Neural crest cell (in vitro differentiated cells): ENCODE results near the gene IFI16. TPM values are rescaled to one million over a fixed set of nuclear protein-coding genes. Genes with fewer than 3 reads are reported as not detected.

ENCODE experiments used
- DNase-seq: peaks from one replicate; pipeline ENCODE4 v3.0.0; 2021; ENCODE audit warnings: low read depth, mixed read lengths, low spot score
- H3K27ac Mint-ChIP-seq: one replicate; pipeline ENCODE4 v1.8.0; 2021; ENCODE audit warnings: mild to moderate bottlenecking, mixed read lengths; ENCODE audit not compliant: unreplicated experiment
- H3K27me3 Mint-ChIP-seq: 2 replicates; pipeline ENCODE4 v1.8.0; 2021; ENCODE audit warnings: low read depth, mild to moderate bottlenecking, mixed read lengths
- H3K36me3 Mint-ChIP-seq: 2 replicates; pipeline ENCODE4 v1.8.0; 2021; ENCODE audit warnings: low read depth, mild to moderate bottlenecking, mixed read lengths
- H3K4me1 Mint-ChIP-seq: 2 replicates; pipeline ENCODE4 v1.8.0; 2021; ENCODE audit warnings: mixed read lengths
- H3K4me3 Mint-ChIP-seq: one replicate; pipeline ENCODE4 v1.8.0; 2021; ENCODE audit warnings: mild to moderate bottlenecking, mixed read lengths
- H3K9me3 Mint-ChIP-seq: 2 replicates; pipeline ENCODE4 v1.8.0; 2021; ENCODE audit warnings: mixed read lengths
- CTCF ChIP-seq: fragments of 200-600 bp; sonication (generic); conservative IDR thresholded peaks from 2 replicates; pipeline ENCODE4 v1.5.0; 2021; ENCODE audit warnings: antibody characterized with exemption, mild to moderate bottlenecking
- total RNA-seq: library from RNA; stranded (reverse); gene quantifications from 2 replicates; pipeline ENCODE4 v1.2.1, GENCODE V29; 2021

IFI16 gene
- total RNA-seq, 1 donor from 2014 or later: 4.9 TPM

- no peak overlapping the region for H3K4me3 Mint-ChIP-seq
- TF ChIP-seq CTCF: no peak
- H3K27me3 Mint-ChIP-seq: no peaks in the 10 kb centered on the region
- H3K4me1 Mint-ChIP-seq: no peaks in the 10 kb centered on the region
- peaks cover 2% of the 10 kb centered on the region for H3K9me3 Mint-ChIP-seq
- no peak overlapping the region for H3K27ac Mint-ChIP-seq
- no peaks in the 10 kb centered on the region for H3K36me3 Mint-ChIP-seq
- no peak for DNase-seq
Observed at GRCh38 chr1:159084152-159084551, 74.4 kb downstream of the IFI16 start.

DNA sequence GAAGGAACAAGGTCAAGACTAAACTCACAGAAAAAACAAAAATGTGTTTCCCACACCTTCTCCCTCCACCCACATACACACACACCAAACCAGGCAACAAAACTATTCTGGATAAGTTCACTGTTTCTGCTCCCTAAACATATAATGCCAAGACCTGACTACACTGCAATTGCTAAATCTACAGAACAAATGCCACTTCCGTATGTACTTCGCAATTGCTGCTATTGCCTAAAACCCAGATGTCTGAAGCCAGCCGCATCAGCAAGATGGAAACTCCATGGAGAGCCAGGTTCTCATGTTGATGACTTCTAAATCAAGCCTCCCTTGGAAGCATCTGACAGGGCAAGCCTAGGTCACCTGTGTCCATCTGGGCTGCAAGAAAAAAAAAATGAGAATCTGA lies 75.2 kb downstream of the IFI16 start:
- Mint-ChIP-seq H3K27ac (no peak overlapping the region), H3K36me3 (no peaks in the 10 kb centered on the region), H3K4me3 (no peak overlapping the region), H3K4me1 (no peaks in the 10 kb centered on the region), H3K27me3 (no peaks in the 10 kb centered on the region), H3K9me3 (peaks cover 3% of the 10 kb centered on the region)
- no peak for TF ChIP-seq CTCF
- DNase-seq: no peak

DNA sequence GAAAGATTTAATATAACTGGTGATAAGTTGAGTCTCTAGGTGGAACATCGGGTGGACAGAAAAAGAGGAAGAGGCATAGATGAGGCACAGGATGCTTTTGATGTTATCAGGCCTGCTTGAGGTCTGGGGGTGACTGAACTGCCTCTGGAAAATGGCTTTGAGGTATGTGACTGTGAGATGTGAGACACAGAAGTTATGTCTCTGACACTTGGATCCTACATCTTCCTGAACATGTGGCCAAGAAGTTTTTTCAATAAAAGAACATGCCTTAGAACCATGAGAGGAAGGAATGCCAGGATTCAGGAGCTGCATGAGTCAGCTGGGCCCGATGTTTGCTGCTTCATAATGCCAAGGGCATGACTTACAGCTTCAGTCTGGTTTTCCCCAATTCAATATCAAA lies 78.3 kb downstream of the IFI16 start:
- no peak for DNase-seq
- H3K36me3 Mint-ChIP-seq: no peaks in the 10 kb centered on the region
- H3K9me3 Mint-ChIP-seq: peaks cover 3% of the 10 kb centered on the region
- no peaks in the 10 kb centered on the region for H3K4me1 Mint-ChIP-seq
- H3K4me3 Mint-ChIP-seq: no peak overlapping the region
- no peak for TF ChIP-seq CTCF
- no peaks in the 10 kb centered on the region for H3K27me3 Mint-ChIP-seq
- H3K27ac Mint-ChIP-seq: no peak overlapping the region

GRCh38 chr1:159088546-159089183 lies 79.0 kb downstream of the IFI16 start:
- peaks cover 3% of the 10 kb centered on the region for H3K9me3 Mint-ChIP-seq
- H3K27ac Mint-ChIP-seq: no peak overlapping the region
- no peaks in the 10 kb centered on the region for H3K36me3 Mint-ChIP-seq
- no peak for TF ChIP-seq CTCF
- H3K27me3 Mint-ChIP-seq: no peaks in the 10 kb centered on the region
- no peaks in the 10 kb centered on the region for H3K4me1 Mint-ChIP-seq
- DNase-seq: no peak
- no peak overlapping the region for H3K4me3 Mint-ChIP-seq

DNA sequence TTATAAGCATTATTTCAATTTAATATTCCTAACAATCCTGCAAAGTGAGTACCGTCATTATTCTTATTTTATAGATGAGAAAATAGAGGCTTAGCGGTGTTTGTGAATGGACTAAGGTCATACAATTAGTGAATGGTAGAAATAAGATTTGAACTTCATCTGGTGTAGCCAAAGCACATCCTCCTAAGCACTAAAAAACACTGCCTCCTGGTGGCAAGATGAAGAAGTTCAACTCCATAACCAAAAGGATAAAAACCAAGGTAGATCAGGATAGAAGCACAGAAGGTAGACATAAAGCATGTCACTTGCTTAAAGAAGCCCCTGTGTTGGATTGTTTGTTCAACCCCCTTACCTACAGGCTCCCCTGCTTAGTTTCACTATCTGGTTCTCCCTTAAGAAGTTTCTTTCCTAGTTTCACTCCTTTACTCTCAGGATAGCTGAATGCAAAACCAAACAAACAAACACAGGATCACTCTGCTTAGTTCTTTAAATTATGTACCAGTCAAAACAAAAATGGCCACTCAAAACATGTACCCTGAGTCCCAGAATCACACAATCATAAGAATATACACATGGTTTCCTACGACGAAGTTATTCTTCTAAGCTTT lies 79.6 kb downstream of the IFI16 start:
- DNase-seq: no peak
- no peaks in the 10 kb centered on the region for H3K4me1 Mint-ChIP-seq
- H3K36me3 Mint-ChIP-seq: no peaks in the 10 kb centered on the region
- no peak overlapping the region for H3K4me3 Mint-ChIP-seq
- peak; percentile 66 for TF ChIP-seq CTCF
- no peak overlapping the region for H3K27ac Mint-ChIP-seq
- no peaks in the 10 kb centered on the region for H3K27me3 Mint-ChIP-seq
- peaks cover 3% of the 10 kb centered on the region for H3K9me3 Mint-ChIP-seq
